NCI-H460 (cell line): ENCODE data around the gene MACROD2. TPM values are rescaled to one million over a fixed set of nuclear protein-coding genes. Genes with fewer than 3 reads are reported as not detected.

Source experiments
- DNase-seq: peaks from one replicate; pipeline ENCODE4 v3.0.0-alpha.2; 2016; ENCODE audit warnings: low read depth; ENCODE audit errors: extremely low read depth
- total RNA-seq: library from RNA; depleted of rRNA; stranded (reverse); fragments of >200 nt; shearing (Covaris generic); gene quantifications from 2 replicates; pipeline ENCODE4 v1.2.3, GENCODE V29; 2014

The MACROD2 gene
- total RNA-seq, 1 experiment from 2014 or later: 2.0 TPM

DNA sequence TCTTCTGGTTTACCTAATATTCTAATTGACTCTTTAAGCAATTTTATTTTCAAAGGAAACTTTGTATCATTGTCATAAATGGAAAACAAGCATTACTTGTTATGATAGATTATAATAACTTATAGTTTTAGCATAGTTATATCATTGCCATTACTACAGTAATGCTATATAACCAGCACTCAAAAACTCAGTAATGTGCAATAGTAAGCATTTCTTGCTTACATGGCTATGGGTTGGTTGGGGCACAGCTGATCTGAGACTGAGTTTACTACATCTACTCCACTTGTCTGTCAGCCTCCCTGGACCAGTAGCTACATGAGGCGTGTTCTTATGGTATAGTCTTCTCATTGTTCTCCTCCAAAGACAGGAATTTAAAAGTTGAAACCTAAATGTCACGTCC is 1427.7 kb downstream of the MACROD2 start:
- no peak for DNase-seq

DNA sequence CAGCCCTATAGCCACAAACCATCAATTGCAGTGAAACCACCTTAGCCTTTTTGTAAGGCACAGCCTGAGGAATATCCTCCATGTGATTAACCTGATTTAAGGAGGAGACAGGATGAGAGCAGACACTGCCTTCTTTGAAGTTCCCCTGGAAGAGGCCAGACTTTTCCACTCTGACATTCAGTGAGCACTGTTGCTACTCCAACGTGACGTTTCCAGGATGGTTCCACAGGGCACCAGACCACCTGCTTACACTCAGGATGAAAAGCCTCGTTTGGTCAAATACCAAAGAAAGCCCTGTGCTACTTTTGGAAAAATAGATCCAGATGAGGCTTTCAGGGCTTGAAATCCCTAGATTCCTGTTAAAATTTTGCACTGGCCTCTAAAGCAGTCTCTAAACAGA is 1444.2 kb downstream of the MACROD2 start:
- no peak for DNase-seq

DNA sequence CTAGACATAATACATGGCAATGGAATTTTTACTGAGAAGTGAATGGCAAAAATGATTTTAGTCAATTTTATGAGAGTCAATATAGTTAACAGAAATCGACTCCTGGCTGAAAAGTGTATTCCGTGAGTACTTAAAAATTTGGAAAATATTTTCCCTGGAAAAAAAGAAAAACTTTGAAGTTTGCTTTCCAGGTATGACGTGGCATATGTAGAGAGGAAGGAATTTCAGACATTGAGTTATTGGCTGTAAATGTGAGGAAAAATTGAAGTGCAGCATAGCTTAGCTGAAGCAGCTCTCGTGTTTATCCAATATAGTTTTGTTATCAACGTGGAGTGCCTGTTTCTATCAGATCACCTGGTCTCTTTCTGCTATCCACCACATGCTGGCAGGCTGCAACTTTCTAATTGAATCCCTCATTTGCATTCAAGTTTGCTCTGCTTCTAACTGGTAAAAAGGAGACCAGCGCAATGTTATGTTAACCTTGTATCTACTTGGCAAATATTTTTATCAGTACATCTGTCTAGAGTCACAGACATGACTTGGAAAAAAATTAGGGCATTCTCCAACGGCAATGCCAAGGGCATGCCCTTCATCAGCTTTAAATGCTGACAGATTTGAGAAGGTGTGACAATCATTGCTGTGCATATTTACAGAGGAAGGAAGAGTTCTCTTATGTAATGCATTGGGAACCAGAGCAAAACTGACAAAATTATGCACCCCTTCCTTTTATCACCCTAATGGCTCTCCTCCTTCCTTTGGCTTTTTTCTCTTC is 1444.9 kb downstream of the MACROD2 start:
- DNase-seq: no peak

DNA sequence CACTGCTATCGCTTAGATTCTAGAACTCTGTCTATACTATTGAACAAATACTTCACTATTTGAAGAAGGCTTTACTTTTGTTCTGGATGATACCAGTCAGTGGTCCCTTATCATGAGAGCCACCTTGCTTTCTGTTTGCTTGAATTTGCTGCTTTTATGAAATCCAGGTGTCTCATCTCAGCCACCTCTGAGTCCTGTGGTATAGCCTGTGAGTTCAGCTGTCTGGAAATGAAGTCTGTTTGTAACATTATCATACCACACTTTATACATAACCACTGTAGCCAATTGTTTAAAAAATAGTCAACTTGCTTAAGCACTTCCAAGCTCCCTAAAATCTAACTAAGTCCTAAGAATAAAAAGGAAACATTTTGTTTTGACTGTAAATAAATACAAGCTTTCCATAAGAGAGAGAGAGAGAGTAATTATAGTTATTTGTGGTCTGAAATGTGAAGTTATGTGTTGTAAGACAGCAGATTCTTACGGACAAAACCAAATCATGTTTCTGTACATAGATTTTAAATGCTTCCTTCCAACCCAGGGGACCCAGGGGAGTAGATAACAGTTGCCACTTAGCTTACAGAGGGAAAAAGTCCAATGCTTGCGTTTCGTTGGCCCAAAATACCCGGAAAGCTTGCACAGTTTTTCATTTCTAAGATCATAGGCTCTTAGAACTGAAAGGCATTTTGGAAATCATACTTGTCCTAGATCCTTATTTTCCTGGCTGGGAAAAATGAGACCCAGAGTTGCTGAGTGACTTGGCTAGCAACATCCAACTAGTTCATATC is 1449.9 kb downstream of the MACROD2 start:
- no peak for DNase-seq

DNA sequence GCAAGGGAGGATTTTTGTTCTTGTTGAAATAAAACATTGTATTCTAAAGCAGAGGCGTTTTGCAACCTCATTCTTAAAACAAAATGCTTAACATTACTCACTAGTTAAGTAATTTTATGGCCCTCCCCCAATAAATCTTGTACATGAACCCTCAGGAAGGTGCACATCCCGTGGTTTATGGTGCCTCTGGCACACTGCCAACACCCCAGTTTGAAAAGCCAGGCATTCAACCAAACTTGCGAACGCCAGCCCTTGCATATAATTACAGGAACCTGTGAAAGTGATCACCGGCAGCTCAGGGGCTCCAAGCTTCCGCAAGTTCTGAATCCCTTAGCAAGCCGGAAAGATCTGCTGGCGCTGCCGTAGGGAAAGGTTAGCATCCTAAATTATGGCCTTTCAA is 1451.1 kb downstream of the MACROD2 start:
- DNase-seq: no peak

DNA sequence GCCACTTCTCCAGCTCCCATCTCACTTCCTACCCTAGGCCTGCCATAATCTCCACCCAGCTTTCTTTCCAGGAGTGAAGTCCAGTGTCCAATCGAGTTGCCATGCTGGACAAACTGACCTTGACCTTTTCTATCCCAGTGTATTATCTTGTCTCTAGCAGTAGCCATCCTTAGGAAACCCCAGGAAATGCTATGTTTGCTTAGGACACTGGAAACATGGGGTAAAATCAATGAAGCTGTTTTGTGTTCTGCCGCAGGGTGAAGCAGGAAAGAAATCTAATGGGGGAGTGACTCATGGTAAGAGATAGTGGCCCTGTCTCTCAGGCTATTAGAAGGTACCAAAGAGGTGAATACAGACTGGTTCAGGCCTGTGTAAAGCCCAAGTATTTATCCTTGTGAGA is 1452.2 kb downstream of the MACROD2 start:
- DNase-seq: no peak

DNA sequence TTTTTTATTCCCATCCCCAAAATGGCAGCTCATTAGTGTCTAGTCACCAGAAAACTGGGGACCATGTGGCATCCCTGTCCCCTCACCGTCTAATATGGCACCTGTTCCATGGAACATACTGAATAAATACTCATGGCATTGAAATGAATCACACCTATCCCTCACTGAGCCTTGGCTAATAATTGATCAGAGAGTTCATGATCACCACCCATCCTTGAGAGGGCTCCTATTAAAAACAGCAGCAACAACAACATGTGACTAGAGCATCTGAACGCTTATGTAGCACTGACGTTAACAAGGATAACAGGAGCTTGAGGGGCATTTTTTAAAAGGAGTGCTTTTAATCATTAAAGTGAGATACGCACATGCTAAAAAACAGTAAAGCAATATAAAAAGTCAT is 1453.7 kb downstream of the MACROD2 start:
- DNase-seq: no peak

DNA sequence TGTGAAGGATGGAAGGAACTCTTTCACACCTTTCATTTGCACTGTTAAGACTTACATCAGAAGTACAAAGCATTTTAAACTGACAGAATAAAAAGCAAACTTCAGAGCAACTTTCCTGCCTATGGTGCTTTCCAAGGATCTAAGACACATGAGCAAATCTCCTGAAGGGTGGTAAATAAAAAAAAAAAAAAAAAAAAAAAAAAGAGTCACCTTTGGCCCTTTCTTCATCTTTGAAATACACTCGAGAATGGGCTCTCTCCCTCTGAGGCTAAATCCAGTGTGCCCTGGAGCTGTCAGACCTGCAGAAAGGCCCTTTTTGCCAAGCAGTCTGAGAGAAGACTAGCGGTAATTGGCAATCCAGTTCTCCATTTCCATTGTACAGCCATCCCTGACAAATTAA is 1455.9 kb downstream of the MACROD2 start:
- no peak for DNase-seq

DNA sequence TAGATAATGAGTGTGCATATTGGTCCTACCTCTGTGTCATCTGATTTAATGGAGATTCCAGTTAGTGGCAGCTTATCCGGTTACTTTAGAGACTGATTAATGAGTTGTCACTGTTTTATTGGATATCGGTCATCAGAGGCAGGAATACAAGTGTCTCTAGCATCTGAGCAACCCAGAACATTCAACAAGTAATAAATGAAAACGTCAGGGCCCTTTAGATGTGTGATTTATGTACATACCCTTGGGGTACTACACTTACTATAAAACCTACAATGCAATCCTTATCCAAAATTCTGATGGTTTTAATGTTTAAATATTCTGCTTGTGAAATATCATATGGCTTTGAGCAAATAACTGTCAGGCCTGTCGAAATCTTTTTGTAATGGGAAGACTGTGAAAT is 1460.0 kb downstream of the MACROD2 start:
- DNase-seq: no peak

DNA sequence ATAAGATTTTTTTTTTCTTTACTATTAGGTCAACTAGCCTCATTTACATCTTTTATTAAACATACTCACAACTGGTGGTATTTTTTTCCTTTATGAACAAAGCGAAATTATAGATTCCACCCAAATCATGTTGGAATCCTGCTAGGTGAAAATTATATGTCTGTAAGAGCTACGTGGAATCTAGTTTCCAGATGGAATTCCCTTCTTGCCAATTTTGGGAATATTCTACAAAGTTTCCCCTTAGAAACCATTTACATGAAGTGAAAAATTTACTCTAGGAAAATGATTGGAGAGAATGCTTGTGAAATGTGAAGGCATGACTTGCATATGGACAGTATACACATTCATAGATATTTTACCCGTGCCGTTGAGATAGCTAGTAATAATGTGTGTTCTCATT is 1466.6 kb downstream of the MACROD2 start:
- no peak for DNase-seq

DNA sequence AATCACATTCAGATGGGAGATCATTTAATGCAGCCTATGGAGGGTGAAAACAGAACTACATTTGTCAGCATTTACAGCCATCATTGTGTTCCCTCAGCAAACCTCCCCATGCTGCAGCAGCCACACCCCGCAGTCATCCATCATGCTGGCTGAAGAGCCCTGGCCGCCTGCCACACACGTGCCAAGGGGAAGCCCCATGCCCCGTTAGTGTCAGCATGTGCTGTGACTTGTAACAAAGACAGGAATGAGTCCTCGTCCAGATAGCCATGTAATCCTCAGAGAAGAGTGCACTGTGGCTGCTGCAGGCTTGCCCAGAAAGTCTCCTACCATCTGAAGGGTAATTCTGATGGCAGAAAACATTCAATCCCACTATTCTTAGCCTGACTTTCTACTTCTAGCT is 1480.2 kb downstream of the MACROD2 start:
- DNase-seq: no peak

DNA sequence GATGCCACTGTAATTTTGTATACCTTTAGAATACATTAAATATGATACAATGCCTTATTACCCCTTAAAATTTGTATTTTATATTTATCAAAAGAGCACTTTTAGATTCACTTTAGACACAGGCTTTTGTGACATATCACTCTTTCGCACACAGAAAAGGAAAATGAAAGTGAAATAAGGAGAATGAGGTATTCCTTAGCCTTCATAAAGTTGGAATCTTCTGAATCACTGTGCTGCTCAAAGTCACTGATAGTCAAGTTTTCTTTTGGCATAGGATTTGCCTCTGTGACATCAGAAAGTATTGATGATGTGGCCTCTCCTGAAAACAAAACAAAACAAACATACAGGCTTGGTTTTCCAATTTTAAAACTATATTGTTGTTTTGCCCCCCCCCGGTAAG is 1480.9 kb downstream of the MACROD2 start:
- no peak for DNase-seq

DNA sequence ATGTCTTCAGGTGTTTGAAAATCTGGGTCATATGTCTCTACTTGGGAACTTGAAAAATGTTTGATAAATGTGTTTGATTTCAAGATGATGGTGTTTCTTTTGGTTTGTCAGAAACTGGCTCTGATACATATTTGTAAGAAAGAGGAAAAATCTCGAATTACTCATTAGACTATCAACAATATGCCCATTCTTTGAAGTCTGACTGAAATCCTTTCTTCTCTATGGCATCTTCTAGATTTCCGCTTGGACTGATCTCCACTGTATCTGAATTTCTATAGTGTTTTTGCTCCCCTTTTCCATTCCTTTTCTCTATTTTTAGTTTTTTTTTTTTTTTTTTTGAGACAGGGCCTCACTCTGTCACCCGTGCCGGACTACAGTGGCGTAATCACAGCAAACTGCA is 1481.5 kb downstream of the MACROD2 start:
- no peak for DNase-seq

DNA sequence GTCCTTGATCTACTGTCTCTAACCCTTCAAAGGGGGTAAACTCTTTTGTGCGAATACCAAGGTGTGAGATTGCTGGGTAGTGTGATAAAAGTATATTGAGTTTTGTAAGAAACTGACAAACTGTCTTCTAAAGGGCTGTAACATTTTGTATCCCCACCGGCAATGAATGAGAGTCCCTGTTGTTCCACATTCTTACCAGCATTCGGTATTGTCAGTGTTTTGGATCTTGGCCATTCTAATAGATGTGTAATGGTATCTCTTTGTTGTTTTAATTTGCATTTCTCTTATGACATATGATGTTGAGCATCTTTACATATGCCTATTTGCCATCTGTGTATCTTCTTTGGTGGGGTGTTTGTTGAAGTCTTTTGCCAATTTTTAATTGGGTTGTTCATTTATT is 1487.2 kb downstream of the MACROD2 start:
- no peak for DNase-seq

DNA sequence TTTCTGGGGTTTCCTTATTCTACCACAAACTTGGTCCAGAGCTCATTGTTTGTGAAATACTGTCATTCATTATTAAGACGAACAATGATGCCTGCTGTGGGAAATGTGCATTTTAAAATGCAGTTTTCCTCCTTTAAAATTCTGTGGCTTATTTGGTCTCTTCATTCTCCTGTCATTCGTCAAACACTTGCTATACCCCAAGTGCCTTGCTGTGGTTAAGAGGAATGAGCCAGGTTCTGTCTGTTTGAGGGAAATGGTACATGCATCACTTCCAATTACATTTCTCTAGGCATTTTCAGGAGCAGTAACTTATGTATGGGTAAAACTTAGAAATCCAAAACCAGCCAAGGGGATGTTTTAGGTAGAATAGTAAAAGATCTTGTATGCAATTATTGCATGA is 1490.2 kb downstream of the MACROD2 start:
- DNase-seq: no peak

DNA sequence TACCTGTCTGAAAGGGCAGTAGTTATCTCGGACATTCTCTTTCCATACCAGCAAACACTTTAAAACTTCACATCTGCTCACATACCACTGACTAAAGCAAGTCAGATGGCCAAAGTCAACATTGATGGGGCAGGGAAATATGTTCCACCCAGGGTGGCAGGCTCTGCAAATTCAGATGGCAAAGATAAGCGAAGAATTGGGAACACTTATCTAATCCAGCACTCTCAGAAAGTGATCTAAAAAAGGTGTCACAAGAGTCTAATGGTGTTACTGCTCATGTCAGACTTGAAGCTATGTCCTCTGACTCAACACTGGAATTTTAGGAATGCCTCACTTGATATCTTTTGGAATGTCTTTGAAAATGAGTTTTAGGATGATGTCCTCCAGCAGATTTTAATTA is 1491.7 kb downstream of the MACROD2 start:
- DNase-seq: no peak

DNA sequence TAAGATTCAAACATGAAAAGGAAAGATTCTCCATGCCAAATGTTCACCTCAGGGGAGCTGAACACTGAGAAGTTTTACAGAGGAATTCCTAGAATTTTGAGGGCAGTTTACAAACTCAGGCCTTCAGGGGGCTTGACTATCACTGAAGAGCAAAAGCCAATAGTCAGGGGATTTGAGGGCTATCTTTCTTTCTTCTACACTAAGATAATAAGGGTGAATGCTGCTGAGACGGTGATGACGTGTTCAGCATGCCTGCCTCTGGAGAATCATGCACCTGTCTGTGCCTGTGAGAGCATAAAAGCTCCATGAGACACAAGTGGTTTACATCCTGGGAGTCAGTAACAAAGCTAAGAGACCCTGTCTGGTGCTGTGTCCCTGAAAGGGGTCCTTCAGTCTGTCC is 1492.4 kb downstream of the MACROD2 start:
- no peak for DNase-seq

DNA sequence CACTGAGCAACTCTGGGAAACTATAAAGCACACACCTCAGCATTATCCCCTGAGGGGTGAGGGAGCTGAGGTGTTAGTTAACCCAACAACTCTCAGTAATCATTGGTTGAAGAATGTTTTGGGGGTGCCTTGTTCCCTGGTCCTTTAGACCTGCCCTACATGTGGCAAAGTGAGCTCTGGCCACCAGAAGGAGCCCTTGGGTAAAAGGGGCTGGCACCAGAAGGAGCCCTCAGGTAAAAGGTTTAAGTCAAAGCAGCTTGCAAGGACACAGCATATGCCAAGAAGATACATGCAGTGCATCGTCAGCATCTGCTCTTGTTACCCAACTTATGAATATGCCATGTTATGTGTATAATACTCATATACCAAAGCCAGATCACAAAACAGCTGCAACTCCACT is 1496.3 kb downstream of the MACROD2 start:
- no peak for DNase-seq

DNA sequence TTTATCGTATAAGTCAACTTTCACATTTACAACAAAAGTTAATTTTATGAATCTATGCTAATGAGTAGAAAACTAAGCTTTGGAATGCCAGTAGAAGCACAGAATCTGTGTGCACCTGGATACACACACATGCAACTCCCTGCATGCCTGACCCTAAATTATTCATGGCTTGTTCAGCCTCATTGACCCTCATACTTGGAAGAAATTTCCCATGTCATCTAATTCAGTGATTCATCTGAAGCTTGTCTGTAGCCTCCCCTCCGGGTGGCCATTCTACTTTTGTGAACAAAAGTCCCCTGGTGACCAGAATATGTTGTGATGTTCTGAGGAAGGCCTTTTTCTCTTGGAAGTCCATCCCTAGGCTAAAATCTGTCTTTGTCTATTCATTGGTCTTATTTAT is 1499.5 kb downstream of the MACROD2 start:
- DNase-seq: no peak

DNA sequence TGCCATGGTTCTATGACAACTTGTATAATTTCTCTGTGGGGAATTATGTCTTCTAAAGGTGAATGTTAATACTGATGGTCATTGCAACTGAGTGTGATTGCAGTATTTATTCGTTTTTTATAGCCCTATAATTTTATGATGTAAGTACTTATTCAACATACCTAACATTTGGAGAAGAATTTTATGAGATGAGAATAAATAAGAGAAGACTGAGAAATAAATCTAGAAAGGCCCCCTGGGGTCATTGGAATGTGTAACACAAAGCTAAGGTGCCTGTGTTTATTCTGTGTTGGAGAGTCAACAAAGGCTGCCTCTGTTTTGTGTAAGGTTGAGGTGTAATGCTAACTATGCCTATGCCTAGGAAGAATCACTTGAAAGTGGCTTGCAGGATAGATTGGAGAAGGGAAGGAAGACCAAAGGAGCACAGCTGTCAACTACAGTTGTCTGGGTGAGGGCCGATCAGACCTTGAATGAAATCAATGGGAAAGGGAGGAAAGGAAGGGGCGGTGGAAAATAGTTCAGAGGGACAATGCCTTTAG is 1501.3 kb downstream of the MACROD2 start:
- no peak for DNase-seq

DNA sequence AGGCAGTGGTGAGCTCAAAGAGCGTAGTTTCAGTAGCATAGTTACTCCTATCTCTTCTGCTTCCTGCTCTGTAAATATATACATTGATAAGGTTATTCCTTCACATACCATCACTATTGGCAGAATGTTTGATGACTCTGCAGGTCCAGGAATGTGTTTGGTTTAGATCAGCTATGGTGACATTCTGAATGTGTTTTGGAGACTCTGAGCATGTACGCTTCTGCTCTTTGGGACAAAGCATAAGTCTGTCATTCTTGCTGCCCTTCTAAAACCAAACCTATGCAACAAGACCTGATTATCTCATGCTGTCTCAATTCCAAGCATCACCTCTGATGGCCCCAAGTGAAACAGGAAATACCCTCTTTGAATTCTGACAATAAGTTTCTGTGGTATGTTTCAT is 1503.6 kb downstream of the MACROD2 start:
- no peak for DNase-seq

DNA sequence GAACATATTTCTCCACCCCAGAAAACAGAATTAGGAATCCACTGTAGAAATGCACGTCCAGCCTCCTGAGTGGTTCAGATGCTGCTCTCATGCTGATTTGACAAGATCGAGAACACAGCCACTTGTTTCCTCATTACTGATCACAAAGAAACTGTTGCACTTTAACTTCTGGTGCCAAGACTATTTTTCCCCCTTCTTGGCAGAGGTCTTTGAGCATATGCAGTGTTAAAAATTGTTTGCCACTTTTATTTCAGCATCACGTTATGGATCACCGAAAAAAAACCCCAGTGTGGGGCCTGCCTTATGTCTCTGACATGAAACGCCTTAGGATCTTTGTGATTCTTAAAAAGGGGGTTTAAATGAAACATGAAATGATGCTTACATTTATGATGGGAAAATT is 1511.0 kb downstream of the MACROD2 start:
- no peak for DNase-seq
